Measurements from ENCODE around the gene TUBA1A.

The TUBA1A gene

GRCh38 chr12:49161092-49161795, 27.6 kb downstream of the TUBA1A start:
- no peak for DNase-seq (ENCODE audit: extremely low read depth, low read depth)
- TF ChIP-seq, protein P1, sequence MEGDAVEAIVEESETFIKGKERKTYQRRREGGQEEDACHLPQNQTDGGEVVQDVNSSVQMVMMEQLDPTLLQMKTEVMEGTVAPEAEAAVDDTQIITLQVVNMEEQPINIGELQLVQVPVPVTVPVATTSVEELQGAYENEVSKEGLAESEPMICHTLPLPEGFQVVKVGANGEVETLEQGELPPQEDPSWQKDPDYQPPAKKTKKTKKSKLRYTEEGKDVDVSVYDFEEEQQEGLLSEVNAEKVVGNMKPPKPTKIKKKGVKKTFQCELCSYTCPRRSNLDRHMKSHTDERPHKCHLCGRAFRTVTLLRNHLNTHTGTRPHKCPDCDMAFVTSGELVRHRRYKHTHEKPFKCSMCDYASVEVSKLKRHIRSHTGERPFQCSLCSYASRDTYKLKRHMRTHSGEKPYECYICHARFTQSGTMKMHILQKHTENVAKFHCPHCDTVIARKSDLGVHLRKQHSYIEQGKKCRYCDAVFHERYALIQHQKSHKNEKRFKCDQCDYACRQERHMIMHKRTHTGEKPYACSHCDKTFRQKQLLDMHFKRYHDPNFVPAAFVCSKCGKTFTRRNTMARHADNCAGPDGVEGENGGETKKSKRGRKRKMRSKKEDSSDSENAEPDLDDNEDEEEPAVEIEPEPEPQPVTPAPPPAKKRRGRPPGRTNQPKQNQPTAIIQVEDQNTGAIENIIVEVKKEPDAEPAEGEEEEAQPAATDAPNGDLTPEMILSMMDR (IDR thresholded peaks at IDR 0.05; ENCODE audit: low read depth, low read length) = no peak

- TF ChIP-seq, protein P1 (IDR thresholded peaks at IDR 0.05; ENCODE audit: low read depth, low read length) = no peak
- no peak for DNase-seq (ENCODE audit: extremely low read depth, low read depth)
Observed at GRCh38 chr12:49160399-49160798, 28.5 kb downstream of the TUBA1A start.

GRCh38 chr12:49154221-49154620, 34.7 kb downstream of the TUBA1A start:
- TF ChIP-seq, protein P1 (IDR thresholded peaks at IDR 0.05; ENCODE audit: low read depth, low read length) = no peak
- no peak for DNase-seq (ENCODE audit: extremely low read depth, low read depth)

DNA sequence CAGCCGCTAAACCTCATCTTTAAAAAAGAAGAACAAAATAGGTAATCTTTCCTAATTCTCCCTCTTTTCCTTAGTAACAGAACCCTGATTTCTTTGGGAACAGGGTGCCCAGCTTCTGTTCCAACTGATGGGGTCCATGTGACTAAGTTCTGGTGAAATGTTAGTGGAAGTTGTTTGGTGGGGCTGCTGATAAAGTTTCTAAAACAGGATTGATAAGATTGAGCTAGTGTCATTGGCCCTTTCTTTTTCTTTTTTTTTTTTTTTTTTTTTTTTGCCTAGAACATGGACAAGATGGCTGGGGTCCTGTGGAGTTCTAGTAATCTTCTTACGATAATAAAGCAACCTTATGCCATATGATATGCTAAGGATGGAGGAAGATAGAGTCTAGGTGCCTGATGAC, 41.5 kb downstream of the TUBA1A start:
- no peak for DNase-seq (ENCODE audit: extremely low read depth, low read depth)

DNA sequence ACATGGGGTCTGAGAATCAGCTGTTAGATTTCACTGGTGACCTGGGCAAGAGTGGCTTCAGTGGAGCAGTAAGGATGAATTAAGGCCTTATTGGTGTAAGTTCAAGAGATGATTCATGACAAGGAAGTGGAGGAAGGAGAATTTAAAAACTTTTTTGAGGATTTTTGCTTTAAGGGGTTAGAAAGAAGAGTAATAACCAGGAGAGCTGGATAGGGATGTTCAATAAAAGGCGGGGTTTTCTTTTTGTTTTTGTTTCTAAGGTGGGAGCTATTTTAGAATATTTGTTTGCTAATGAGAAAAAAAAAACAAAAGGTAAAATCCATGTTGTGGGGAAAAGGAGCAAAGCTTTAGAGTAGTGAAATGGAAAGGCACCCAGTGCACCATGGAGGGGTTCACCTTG, 42.5 kb downstream of the TUBA1A start:
- TF ChIP-seq, protein P1 (IDR thresholded peaks at IDR 0.05; ENCODE audit: low read depth, low read length) = no peak
- no peak for DNase-seq (ENCODE audit: extremely low read depth, low read depth)

More for the DNA sequence above, 41.5 kb downstream of the TUBA1A start:
- TF ChIP-seq, protein P1 (IDR thresholded peaks at IDR 0.05; ENCODE audit: low read depth, low read length) = no peak

- no peak for DNase-seq (ENCODE audit: extremely low read depth, low read depth)
- TF ChIP-seq, protein P1 (IDR thresholded peaks at IDR 0.05; ENCODE audit: low read depth, low read length) = no peak
Observed at GRCh38 chr12:49144384-49144783, 44.5 kb downstream of the TUBA1A start.

DNA sequence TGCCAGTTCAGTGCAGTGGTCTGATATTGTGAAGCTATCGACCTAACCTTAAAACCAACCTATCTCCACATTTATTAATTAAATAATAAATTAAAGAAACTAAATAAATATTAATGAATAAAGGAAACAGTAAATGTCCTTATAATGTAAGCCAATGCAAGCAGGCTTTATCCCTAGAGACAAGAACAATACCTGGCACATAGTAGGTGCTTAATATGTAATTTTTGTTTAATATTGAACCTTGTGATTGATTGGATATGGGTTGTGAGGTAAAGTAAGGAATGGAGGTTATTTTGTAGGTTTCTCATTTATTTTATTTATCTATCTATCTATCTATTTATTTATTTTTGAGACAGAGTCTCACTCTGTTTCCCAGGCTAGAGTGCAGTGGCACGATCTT, 49.9 kb downstream of the TUBA1A start:
- TF ChIP-seq, protein P1 (IDR thresholded peaks at IDR 0.05; ENCODE audit: low read depth, low read length) = no peak
- no peak for DNase-seq (ENCODE audit: extremely low read depth, low read depth)

Data from AG09319 (cell line).